Fibroblast of the aortic adventitia (primary cell): Measurements from ENCODE around the gene KLF7. TPM values are rescaled to one million over a fixed set of nuclear protein-coding genes. Genes with fewer than 3 reads are reported as not detected.

ENCODE experiments used
- DNase-seq: peaks from one replicate; pipeline ENCODE4 v3.0.0-alpha.2; 2010; ENCODE audit warnings: low read depth
- H3K4me3 ChIP-seq: 2 replicates; pipeline ENCODE4 v1.5.1; 2011; ENCODE audit warnings: low read depth, mild to moderate bottlenecking, control low read depth, low read length, moderate library complexity
- CTCF ChIP-seq: IDR thresholded peaks from 2 replicates; pipeline ENCODE4 v1.5.1; 2011; ENCODE audit warnings: mild to moderate bottlenecking, low read length, control low read depth, inconsistent platforms; ENCODE audit not compliant: insufficient read depth
- total RNA-seq: library from RNA; depleted of rRNA; stranded (reverse); fragments of >200 nt; gene quantifications from 2 replicates; pipeline ENCODE4 v1.2.3, GENCODE V29; 2012; ENCODE audit warnings: low replicate concordance

Gene KLF7
- total RNA-seq, 1 donor = 38.5 TPM

- DNase-seq = no peak
- no peak for TF ChIP-seq CTCF
These were observed 91.7 kb downstream of the KLF7 start for GRCh38 chr2:207073801-207074678.

GRCh38 chr2:207073412-207073800 lies 92.3 kb downstream of the KLF7 start:
- TF ChIP-seq CTCF = no peak
- no peak for DNase-seq
- no peak overlapping the region for H3K4me3 ChIP-seq

More at GRCh38 chr2:207073801-207074678, 91.7 kb downstream of the KLF7 start:
- H3K4me3 ChIP-seq = no peak overlapping the region

GRCh38 chr2:207072571-207072970 lies 93.2 kb downstream of the KLF7 start:
- no peak for DNase-seq
- no peak for TF ChIP-seq CTCF
- H3K4me3 ChIP-seq = no peak overlapping the region

- no peak overlapping the region for H3K4me3 ChIP-seq
- TF ChIP-seq CTCF = no peak
- DNase-seq = no peak
These were observed 93.9 kb downstream of the KLF7 start for GRCh38 chr2:207071820-207072219.

GRCh38 chr2:207067473-207067872 lies 98.3 kb downstream of the KLF7 start:
- no peak for DNase-seq
- no peak overlapping the region for H3K4me3 ChIP-seq
- no peak for TF ChIP-seq CTCF

- no peak for DNase-seq
- H3K4me3 ChIP-seq = no peak overlapping the region
- no peak for TF ChIP-seq CTCF
These were observed 98.8 kb downstream of the KLF7 start for GRCh38 chr2:207066791-207067460.
